SJCRH30 (cell line): ENCODE data around the gene CADPS2. TPM values are rescaled to one million over a fixed set of nuclear protein-coding genes. Genes with fewer than 3 reads are reported as not detected.

Experiments
- DNase-seq, 2 experiments: peaks; one replicate each; pipeline ENCODE4 v3.0.0-alpha.2; 2015 to 2020
- H3K27ac ChIP-seq: fragments of 250-450 bp; sonication (Bioruptor Pico); 2 replicates; pipeline ENCODE4 v1.5.1; 2020; ENCODE audit warnings: mild to moderate bottlenecking, moderate library complexity
- H3K27me3 ChIP-seq: fragments of 250-450 bp; sonication (Bioruptor Pico); 2 replicates; pipeline ENCODE4 v1.5.1; 2020; ENCODE audit warnings: mild to moderate bottlenecking, moderate library complexity
- H3K36me3 ChIP-seq: fragments of 250-450 bp; sonication (Bioruptor Pico); 2 replicates; pipeline ENCODE4 v1.5.1; 2020; ENCODE audit warnings: mild to moderate bottlenecking, moderate library complexity
- H3K4me1 ChIP-seq: fragments of 250-450 bp; sonication (Bioruptor Pico); 2 replicates; pipeline ENCODE4 v1.5.1; 2020; ENCODE audit warnings: mild to moderate bottlenecking, moderate library complexity
- H3K4me3 ChIP-seq: fragments of 250-450 bp; sonication (Bioruptor Pico); 2 replicates; pipeline ENCODE4 v1.5.1; 2020; ENCODE audit warnings: mild to moderate bottlenecking, moderate library complexity
- H3K9me3 ChIP-seq: fragments of 250-450 bp; sonication (Bioruptor Pico); replicated peaks from 2 replicates; pipeline ENCODE4 v1.5.1; 2020; ENCODE audit warnings: mild to moderate bottlenecking, moderate library complexity
- total RNA-seq: library from RNA; depleted of rRNA; stranded (reverse); fragments of >200 nt; shearing (Covaris generic); gene quantifications from 2 replicates; pipeline ENCODE4 v1.2.3, GENCODE V29; 2014

CADPS2 gene
- total RNA-seq, 1 experiment from 2014 or later: not detected

DNA sequence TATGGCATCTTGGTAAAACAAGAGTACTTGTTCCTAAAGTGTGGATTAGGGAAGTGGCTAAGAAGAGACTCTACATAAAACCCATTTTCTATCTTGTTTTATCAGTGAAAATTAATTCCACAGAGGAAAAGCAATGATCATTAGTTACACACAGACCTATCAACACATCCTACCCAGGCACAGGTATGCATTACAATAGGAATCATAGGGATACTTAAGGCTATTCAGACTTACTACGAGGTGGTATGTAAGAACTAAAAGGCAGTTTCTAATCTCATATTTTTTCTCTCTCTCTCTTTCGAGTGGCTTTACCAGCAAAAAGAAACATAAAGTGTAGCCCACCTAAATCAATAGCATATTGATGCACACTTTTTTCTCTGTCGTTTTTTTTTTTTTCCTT is 415.4 kb downstream of the CADPS2 start:
- H3K4me1 ChIP-seq: no peaks in the 10 kb centered on the region

DNA sequence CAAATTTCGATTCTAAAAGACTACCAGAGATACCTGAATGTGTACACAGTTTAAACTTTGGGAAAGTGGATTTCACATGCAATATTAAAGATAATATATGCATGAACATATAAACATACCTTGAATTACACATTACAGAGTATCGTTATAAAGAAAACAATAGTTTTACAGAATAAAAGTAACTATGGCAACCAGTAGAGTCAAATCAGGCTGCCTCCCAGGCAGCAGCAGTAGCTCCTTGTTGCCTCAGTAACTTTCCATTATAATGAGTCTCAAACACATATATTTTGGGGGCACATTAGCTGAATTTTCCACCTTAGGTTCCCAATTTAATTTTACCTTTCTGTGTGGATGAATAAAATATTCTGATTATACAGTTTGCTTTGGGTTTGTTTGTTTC is 417.3 kb downstream of the CADPS2 start:
- Histone ChIP-seq H3K4me3 (no peak overlapping the region), H3K9me3 (no peaks in the 10 kb centered on the region), H3K27ac (no peak overlapping the region), H3K27me3 (peaks cover 4% of the 10 kb centered on the region; the same call in 1 of the 2 replicates), H3K4me1 (no peaks in the 10 kb centered on the region), H3K36me3 (no peaks in the 10 kb centered on the region)
- no peak for DNase-seq

More for the DNA sequence above, 415.4 kb downstream of the CADPS2 start:
- H3K9me3 ChIP-seq: no peaks in the 10 kb centered on the region
- no peaks in the 10 kb centered on the region for H3K36me3 ChIP-seq
- H3K27ac ChIP-seq: no peak overlapping the region
- DNase-seq: no peak
- no peak overlapping the region for H3K4me3 ChIP-seq
- H3K27me3 ChIP-seq: peaks cover 4% of the 10 kb centered on the region; the same call in 1 of the 2 replicates

DNA sequence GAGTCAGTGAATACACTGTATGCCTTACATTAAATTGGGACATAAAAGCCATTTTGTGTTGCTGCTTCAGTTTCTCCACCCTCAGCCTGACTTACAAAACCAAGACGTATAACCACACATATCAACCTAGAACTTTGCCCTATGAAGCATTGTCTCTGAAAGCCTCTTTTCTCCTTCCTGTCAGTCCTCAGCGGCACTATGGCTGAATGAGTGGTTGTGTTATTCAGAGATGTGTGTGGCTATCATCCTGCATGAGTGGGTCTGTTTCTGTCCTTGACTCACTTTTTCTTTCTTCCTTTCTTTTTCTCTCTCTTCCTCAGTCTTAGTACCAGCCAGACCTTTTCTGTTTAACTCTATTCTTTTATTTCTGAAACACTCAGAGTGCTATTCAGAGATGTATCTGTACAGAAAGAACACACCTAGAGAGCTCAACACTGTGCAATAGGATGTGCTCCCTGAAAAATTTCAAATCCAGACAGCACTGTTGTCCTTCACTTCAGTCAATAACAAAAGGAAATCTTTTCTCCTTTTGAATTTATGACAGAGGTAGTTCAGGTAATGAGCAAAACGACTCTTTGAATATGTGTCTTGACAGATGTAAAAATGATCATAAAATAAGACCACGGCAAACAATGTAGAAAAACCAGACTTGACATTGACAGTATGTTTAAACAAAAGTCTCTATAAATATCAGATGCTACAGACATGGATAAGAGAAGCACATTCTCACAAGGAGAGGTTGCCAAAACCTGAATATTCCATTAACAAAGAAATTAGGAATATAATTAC is 418.4 kb downstream of the CADPS2 start:
- H3K4me3 ChIP-seq: no peak overlapping the region
- H3K27me3 ChIP-seq: no peaks in the 10 kb centered on the region
- H3K36me3 ChIP-seq: no peaks in the 10 kb centered on the region
- no peaks in the 10 kb centered on the region for H3K9me3 ChIP-seq
- no peak overlapping the region for H3K27ac ChIP-seq
- no peak for DNase-seq
- no peaks in the 10 kb centered on the region for H3K4me1 ChIP-seq

DNA sequence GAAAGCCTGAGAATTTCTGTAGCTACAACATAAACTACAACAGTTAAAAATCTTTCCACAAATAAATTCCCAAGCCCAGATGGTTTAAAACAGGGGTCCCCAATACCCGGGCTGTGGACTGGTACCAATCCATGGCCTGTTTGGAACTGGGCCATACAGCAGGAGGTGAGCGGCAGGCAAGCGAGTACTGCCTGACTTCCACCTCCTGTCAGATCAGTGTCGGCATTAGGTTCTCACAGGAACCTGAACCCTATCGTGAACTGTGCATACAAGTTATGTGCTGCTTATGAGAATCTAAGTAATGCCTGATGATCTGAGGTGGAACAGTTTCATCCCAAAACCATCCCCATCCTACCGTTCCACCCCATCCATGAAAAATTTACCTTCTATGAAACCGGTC is 421.0 kb downstream of the CADPS2 start:
- Histone ChIP-seq H3K4me3 (no peak overlapping the region), H3K9me3 (no peaks in the 10 kb centered on the region), H3K27ac (no peak overlapping the region), H3K36me3 (no peaks in the 10 kb centered on the region), H3K4me1 (no peaks in the 10 kb centered on the region), H3K27me3 (0 out of 2 replicates have a peak, but pooled peaks cover 3% of the 10 kb centered on the region)
- DNase-seq: no peak

DNA sequence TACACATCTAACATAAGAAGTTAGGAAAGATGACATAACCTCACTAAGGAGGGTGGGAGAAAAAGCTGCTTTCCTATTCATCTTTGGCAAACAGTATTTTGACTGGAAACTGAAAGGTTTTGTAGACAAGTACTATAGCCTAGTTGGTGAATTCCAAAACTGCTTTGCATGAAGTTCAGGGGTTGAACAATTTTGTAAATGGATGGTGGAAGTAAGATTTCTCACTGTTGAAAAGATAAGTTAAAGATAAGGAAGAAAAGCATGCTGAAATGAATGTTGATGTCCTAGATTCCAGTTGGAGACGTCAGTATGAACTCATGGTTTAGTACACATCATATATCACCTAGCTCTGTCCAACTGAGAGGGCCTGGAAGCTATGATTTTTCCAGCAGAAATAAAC is 422.6 kb downstream of the CADPS2 start:
- Histone ChIP-seq H3K36me3 (no peaks in the 10 kb centered on the region), H3K27me3 (0 out of 2 replicates have a peak, but pooled peaks cover 3% of the 10 kb centered on the region), H3K9me3 (no peaks in the 10 kb centered on the region), H3K27ac (no peak overlapping the region), H3K4me1 (no peaks in the 10 kb centered on the region), H3K4me3 (no peak overlapping the region)
- DNase-seq: no peak

DNA sequence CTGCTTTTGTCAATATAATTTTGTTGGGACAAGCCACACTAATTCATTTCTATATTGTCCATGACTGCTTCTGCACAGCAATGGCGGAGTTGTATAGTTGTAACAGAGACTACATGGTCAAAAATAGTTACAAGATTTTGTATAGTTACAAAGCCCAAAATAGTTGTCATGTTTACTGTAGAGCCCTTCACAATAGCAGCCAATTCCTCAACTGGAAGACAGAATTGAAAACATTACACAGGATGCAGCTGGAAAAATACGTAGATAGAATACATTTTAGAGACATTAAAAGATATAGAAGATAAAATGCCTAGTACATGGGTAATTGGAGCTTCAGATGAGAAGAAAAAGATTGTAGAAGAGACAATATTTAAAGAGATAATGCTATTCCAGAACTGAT is 425.3 kb downstream of the CADPS2 start:
- no peaks in the 10 kb centered on the region for H3K9me3 ChIP-seq
- no peak for DNase-seq

DNA sequence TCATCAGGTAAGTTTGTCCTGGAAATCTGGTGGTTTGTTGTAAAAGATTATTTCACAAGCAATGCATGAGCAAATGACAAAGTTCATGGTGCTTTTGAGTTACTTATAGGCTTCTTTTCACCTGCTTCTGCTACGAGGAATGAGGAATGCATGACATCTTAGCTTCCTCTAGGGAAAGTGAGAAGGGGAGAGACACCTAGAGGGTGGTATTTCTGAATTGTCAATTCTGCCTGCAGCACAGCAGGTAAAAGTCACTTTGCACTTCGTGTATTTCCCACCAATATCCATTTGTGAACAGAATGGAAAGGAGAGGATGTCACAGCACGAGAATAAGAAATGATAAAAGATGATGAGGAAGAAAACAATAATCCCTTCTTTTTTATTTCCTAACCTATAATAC is 428.3 kb downstream of the CADPS2 start:
- Histone ChIP-seq H3K36me3 (no peaks in the 10 kb centered on the region), H3K4me3 (no peak overlapping the region), H3K9me3 (no peaks in the 10 kb centered on the region), H3K4me1 (no peaks in the 10 kb centered on the region), H3K27me3 (0 out of 2 replicates have a peak, but pooled peaks cover 3% of the 10 kb centered on the region), H3K27ac (no peak overlapping the region)
- no peak for DNase-seq

More for the DNA sequence above, 425.3 kb downstream of the CADPS2 start:
- Histone ChIP-seq H3K27ac (no peak overlapping the region), H3K27me3 (0 out of 2 replicates have a peak, but pooled peaks cover 3% of the 10 kb centered on the region), H3K36me3 (no peaks in the 10 kb centered on the region), H3K4me3 (no peak overlapping the region), H3K4me1 (no peaks in the 10 kb centered on the region)

DNA sequence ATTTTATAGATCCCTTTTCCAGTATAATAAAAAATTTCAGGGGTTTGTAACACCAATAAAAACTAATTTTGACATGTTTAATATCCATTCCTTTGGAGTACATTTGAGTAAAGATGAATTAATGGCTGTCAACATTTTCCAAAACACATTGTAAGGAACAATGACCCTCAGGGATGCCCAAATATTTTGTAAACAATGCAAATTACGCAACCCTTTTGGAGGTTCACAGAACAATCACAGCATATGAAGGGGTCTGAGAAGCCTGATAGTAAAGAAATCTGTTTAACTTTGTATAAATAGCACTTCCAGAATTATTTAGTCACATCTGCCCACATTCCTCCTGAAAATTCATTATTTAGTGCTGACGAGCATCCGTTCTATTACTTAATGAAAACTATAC is 428.9 kb downstream of the CADPS2 start:
- Histone ChIP-seq H3K9me3 (no peaks in the 10 kb centered on the region), H3K27me3 (0 out of 2 replicates have a peak, but pooled peaks cover 3% of the 10 kb centered on the region), H3K4me3 (no peak overlapping the region), H3K36me3 (no peaks in the 10 kb centered on the region), H3K4me1 (no peaks in the 10 kb centered on the region), H3K27ac (no peak overlapping the region)
- no peak for DNase-seq

DNA sequence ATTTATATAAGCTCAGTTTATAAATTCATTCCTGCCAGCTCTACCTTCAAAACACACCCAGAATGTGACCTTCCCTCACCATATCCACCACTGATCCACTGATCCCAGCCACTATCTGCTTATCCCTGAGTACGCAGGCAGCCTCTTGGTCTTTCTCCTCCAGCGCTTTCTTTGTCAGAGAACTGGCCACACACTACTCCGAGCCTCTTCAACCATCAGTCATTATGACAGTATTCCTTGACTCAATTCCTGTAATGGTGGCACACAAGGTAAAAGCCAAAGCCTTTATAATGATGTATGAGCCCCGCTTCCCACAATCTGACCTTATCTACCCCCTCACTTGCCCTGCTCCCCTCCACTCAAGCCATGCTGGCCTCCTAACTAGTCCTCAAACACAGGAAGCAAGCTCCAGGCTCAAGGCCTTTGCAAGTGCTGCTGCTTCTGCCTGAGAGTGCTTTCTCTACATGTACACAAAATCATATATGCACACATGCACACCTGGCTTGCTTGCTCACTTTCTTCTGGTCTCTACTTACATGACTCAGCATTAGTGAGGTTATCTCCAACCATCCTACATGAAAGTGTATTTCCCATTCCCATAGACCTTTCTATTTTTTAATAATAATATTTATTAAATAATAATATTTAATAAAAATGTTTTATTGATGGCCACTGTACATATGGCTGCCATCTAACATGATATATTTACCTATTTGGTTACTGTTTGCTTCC is 431.3 kb downstream of the CADPS2 start:
- no peak for DNase-seq
- Histone ChIP-seq H3K27ac (no peak overlapping the region), H3K9me3 (no peaks in the 10 kb centered on the region), H3K4me1 (no peaks in the 10 kb centered on the region), H3K36me3 (no peaks in the 10 kb centered on the region), H3K27me3 (no peaks in the 10 kb centered on the region), H3K4me3 (no peak overlapping the region)

DNA sequence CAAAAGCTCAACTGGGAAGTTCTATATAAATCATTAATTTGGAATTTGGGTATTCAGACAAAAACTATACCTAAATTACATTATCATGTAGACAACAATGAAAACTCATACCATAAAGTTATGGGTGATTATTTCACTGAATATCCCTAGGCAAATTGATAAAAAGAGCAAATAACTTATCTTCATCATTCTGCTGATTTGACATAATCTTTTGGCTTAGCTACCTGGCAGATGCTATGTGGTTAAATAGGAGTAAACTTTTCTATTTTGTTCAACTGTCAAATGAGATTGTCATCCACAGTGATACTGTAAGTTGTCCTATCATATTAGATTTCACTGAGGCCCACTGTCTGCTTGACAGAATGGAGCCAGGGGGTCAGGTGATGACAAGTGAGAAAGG is 432.8 kb downstream of the CADPS2 start:
- no peak for DNase-seq
- Histone ChIP-seq H3K4me3 (no peak overlapping the region), H3K36me3 (no peaks in the 10 kb centered on the region), H3K27ac (no peak overlapping the region), H3K9me3 (no peaks in the 10 kb centered on the region), H3K4me1 (no peaks in the 10 kb centered on the region), H3K27me3 (no peaks in the 10 kb centered on the region)

DNA sequence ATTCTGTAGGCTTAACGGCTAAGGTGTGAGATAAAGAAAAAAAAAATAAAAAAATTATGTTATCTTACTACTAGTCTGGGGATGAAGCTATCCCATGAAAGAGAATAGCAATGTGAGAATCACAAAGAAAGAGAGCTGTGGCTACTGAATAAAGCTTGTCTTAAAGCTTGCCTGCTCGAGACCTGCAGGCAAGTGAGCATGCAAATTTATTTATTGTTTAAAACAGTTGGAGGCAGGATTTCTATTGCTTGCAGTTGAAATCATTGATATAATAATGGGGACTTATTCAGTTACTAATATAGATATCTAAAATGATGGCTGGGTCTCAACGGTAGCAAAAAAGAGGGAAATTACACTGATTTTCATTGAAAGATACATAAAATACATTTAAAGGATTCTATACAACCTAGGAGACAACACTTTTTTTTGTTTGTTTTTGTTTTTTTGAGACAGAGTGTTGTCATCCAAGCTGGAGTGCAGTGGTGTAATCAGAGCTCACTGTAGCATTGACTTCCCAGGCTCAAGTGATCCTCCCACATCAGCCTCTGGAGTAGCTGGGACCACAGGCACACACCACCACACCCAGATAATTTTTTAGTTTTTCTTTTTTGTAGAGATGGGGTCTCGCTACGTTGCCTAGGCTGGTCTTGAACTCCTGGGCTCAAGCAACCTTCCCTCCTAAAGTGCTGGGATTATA is 437.2 kb downstream of the CADPS2 start:
- Histone ChIP-seq H3K27me3 (no peaks in the 10 kb centered on the region), H3K27ac (no peak overlapping the region), H3K36me3 (no peaks in the 10 kb centered on the region)

DNA sequence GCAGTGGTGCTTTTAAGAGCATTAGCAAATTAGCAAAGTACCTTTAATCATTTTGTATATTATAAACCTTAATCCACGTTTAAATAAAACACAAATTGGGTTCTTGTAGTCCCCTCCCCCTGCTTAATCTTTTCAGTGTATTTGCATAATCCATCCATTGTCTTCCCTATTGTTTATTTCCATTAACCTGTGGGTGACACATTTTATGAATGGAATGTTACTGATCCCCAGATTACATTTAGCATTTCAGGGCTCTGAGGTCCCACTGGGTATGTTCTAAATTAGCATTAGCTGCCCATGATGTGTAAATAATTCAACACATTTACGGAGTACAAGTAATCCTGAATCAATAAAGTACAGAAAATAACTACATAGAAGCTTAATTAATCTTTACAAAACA is 443.3 kb downstream of the CADPS2 start:
- DNase-seq: no peak
- no peaks in the 10 kb centered on the region for H3K9me3 ChIP-seq
- no peaks in the 10 kb centered on the region for H3K36me3 ChIP-seq
- H3K4me3 ChIP-seq: no peak overlapping the region
- H3K27ac ChIP-seq: no peak overlapping the region
- H3K27me3 ChIP-seq: no peaks in the 10 kb centered on the region; the same call in 1 of the 2 replicates
- H3K4me1 ChIP-seq: no peaks in the 10 kb centered on the region

More for the DNA sequence above, 437.2 kb downstream of the CADPS2 start:
- no peak overlapping the region for H3K4me3 ChIP-seq
- H3K9me3 ChIP-seq: no peaks in the 10 kb centered on the region
- H3K4me1 ChIP-seq: no peaks in the 10 kb centered on the region
- no peak for DNase-seq

DNA sequence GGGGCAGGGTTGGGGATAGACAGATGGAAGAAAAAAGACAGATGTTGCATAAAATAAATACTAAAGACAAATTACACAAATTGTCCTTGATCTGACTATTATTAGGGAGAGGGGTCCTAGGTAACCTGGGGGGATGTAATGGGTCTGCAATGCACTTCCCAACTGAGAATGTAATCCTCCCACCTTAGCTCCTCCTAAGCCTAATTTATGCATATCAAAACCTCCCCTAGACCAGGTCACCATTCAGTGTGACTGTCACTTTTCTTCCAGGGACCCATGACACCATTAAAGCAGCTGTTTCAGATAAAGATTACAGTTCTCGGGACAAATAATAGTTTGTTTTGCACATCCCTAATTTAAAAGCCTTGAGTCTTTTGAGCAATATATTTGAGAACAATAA is 447.8 kb downstream of the CADPS2 start:
- no peaks in the 10 kb centered on the region for H3K9me3 ChIP-seq
- H3K27me3 ChIP-seq: no peaks in the 10 kb centered on the region; the same call in 1 of the 2 replicates
- H3K4me1 ChIP-seq: no peaks in the 10 kb centered on the region
- DNase-seq: no peak
- H3K27ac ChIP-seq: no peak overlapping the region
- H3K4me3 ChIP-seq: no peak overlapping the region
- no peaks in the 10 kb centered on the region for H3K36me3 ChIP-seq

DNA sequence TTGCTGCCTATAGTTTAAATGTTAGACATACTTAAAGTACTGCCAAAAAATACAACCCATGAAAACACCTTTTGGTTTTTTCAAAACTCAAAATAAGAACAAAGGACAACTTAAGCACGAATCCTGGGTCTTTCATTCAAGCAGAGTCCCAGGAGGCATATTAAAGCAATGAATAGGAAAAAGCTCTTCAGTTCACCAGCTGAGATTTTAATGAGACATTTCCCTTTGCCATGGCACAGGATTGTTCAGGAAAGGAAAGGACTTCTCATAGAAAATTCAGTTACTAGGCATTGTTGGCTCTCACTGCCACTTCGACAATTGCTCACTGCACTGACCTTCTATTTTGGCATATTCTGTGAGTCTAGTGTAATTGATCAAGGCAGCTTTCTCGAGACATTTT is 448.3 kb downstream of the CADPS2 start:
- Histone ChIP-seq H3K36me3 (no peaks in the 10 kb centered on the region), H3K27ac (no peak overlapping the region), H3K27me3 (no peaks in the 10 kb centered on the region; the same call in 1 of the 2 replicates), H3K4me3 (no peak overlapping the region), H3K9me3 (no peaks in the 10 kb centered on the region), H3K4me1 (no peaks in the 10 kb centered on the region)
- no peak for DNase-seq

DNA sequence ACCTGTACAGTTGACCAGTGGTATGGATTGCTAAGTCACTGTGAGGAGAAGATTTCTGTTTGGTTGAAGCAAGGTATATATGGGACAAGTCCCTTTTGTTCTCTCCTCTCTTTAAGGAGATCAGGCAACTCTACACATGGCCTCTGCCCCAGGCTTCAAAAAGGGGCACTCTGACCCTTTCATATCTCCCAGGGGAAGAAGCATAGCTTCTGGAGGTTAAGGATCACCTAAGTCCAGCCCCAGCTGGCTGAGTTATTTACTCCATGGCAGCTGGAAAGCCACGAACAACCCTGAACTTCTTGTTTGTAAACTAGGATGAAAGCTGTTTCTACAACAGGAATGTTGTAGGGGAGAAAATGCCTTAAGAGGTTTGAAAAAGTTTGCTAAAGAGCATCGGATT is 452.5 kb downstream of the CADPS2 start:
- no peaks in the 10 kb centered on the region for H3K36me3 ChIP-seq
- H3K27me3 ChIP-seq: 0 out of 2 replicates have a peak, but pooled peaks cover 3% of the 10 kb centered on the region
- no peak for DNase-seq
- H3K9me3 ChIP-seq: no peaks in the 10 kb centered on the region
- H3K27ac ChIP-seq: no peak overlapping the region
- H3K4me1 ChIP-seq: no peaks in the 10 kb centered on the region
- no peak overlapping the region for H3K4me3 ChIP-seq
